Vagina (tissue), 2 donors: ENCODE results near the gene RPLP2. TPM values are rescaled to one million over a fixed set of nuclear protein-coding genes. Genes with fewer than 3 reads are reported as not detected.

ENCODE experiments used
- DNase-seq, 2 donors: peaks; one replicate each; pipeline ENCODE4 v3.0.0-alpha.2; 2017; ENCODE audit errors: extremely low spot score in 2 of 2
- H3K27ac ChIP-seq: fragments of 200-600 bp; sonication (generic); one replicate; pipeline ENCODE4 v1.5.1; 2019
- H3K27me3 ChIP-seq: fragments of 200-600 bp; sonication (generic); one replicate; pipeline ENCODE4 v1.5.1; 2019
- H3K36me3 ChIP-seq, 2 donors: fragments of 200-600 bp; sonication (generic); one replicate each; pipeline ENCODE4 v1.5.1; 2017 to 2019
- H3K4me1 ChIP-seq: fragments of 200-600 bp; sonication (generic); one replicate; pipeline ENCODE4 v1.5.1; 2019
- H3K4me3 ChIP-seq, 2 donors: fragments of 200-600 bp; sonication (generic); 1 replicate in 1 of 2; 2 replicates in 1 of 2; pipeline ENCODE4 v1.5.1; 2016 to 2019
- H3K9me3 ChIP-seq: fragments of 200-600 bp; sonication (generic); one replicate; pipeline ENCODE4 v1.5.1; 2019
- POLR2A ChIP-seq, 2 donors: fragments of 450-650 bp; IDR thresholded peaks; one replicate each; pipeline ENCODE4 v1.6.1; 2017; ENCODE audit warnings: antibody characterized with exemption in 2 of 2, mild to moderate bottlenecking in 2 of 2, moderate library complexity in 2 of 2
- POLR2AphosphoS5 ChIP-seq, 2 donors: sonication (generic); formaldehyde crosslinking; IDR thresholded peaks; one replicate each; pipeline ENCODE4 v1.9.0; 2017; ENCODE audit warnings: antibody characterized with exemption in 2 of 2, mild to moderate bottlenecking in 2 of 2, low read depth in 1 of 2; ENCODE audit not compliant: insufficient read depth in 1 of 2
- intact Hi-C: fragments of 100-400 bp; cut with DNase I; formaldehyde crosslinking; loops from one replicate; pipeline ENCODE4 v1.15.1; 2023
- total RNA-seq: library from RNA; depleted of rRNA; stranded (reverse); fragments of >200 nt; gene quantifications from one replicate; pipeline ENCODE4 v1.2.3, GENCODE V29; 2016
- TF ChIP-seq, protein P1 (sequence below), 3 experiments: fragments of 450-650 bp in 2 of 3; fragments of 200-600 bp in 1 of 3; sonication (generic) in 1 of 3; IDR thresholded peaks; one replicate each; pipeline ENCODE4 v1.5.1; 2017 to 2019; ENCODE audit warnings: antibody characterized with exemption in 3 of 3, mild to moderate bottlenecking in 2 of 3, moderate library complexity in 2 of 3

Gene RPLP2
- total RNA-seq, 1 donor from 2014 or later, result 1,068 TPM

DNA sequence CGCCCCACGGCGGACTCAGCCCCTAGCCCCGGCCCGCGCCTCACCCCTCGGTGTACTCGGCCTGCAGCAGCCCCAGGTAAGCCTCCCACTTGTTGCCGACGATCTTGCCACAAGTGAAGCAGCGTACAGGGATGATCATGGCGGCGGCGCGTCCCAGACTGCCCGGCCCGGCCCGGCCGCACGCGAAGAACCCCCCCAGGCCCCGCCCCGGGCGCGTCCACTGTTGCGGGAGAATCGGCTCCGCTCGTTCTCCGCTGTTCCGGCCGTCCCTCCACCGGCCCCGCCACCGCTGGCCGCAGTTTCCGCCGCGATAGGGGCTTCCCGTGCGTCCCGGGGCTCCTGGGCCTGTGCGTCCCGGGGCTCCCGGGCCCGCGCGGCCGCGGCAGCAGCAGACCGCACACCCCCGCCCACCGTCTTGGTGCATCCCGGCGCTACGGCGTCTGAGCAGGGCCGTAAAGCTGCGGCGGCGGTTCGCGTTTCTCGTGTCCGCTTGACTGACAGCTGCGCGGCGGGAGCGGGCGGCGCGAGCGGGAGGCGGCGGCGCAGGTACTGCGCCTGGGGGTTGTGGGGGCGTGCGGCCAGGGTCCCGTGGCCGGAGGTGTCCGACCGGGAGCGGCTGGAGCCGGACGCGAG lies 32.7 kb downstream of the RPLP2 start, which contains the start of the genes POLR2L and TSPAN4:
POLR2L (minus strand) TSS at position 160 of the 633 bp plus-strand sequence; CDS start at position 139, 21 bp downstream.
TSPAN4 (plus strand) TSS at position 483 of the 633 bp plus-strand sequence. CDS start 7,453 bp downstream, outside the sequence.
- intact Hi-C loops, result loop anchor here (5.0 kb wide), 1 partner anchor 35 kb away; the partner anchor contains the start of genes PIDD1 and RPLP2
- Histone ChIP-seq H3K4me3 (peak within 1 kb of the TSS; percentile 82 to 99), H3K27me3 (no peaks in the 10 kb centered on the region), H3K27ac (peak within 1 kb of the TSS; percentile 86), H3K9me3 (no peaks in the 10 kb centered on the region), H3K4me1 (peaks cover 90% of the 10 kb centered on the region), H3K36me3 (peaks cover 0 to 31% of the 10 kb centered on the region in 2 donors)
- no peak for DNase-seq
- TF ChIP-seq POLR2A (IDR thresholded peaks at IDR 0.05) (peak in 1 of 2 donors; percentile 74), POLR2AphosphoS5 (IDR thresholded peaks at IDR 0.05; ENCODE audit: insufficient read depth in 1 of 2, low read depth in 1 of 2) (peak; percentile 54 to 79)
- TF ChIP-seq, protein P1, sequence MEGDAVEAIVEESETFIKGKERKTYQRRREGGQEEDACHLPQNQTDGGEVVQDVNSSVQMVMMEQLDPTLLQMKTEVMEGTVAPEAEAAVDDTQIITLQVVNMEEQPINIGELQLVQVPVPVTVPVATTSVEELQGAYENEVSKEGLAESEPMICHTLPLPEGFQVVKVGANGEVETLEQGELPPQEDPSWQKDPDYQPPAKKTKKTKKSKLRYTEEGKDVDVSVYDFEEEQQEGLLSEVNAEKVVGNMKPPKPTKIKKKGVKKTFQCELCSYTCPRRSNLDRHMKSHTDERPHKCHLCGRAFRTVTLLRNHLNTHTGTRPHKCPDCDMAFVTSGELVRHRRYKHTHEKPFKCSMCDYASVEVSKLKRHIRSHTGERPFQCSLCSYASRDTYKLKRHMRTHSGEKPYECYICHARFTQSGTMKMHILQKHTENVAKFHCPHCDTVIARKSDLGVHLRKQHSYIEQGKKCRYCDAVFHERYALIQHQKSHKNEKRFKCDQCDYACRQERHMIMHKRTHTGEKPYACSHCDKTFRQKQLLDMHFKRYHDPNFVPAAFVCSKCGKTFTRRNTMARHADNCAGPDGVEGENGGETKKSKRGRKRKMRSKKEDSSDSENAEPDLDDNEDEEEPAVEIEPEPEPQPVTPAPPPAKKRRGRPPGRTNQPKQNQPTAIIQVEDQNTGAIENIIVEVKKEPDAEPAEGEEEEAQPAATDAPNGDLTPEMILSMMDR (IDR thresholded peaks at IDR 0.05), result peak in 1 of 3 experiments; percentile 25

DNA sequence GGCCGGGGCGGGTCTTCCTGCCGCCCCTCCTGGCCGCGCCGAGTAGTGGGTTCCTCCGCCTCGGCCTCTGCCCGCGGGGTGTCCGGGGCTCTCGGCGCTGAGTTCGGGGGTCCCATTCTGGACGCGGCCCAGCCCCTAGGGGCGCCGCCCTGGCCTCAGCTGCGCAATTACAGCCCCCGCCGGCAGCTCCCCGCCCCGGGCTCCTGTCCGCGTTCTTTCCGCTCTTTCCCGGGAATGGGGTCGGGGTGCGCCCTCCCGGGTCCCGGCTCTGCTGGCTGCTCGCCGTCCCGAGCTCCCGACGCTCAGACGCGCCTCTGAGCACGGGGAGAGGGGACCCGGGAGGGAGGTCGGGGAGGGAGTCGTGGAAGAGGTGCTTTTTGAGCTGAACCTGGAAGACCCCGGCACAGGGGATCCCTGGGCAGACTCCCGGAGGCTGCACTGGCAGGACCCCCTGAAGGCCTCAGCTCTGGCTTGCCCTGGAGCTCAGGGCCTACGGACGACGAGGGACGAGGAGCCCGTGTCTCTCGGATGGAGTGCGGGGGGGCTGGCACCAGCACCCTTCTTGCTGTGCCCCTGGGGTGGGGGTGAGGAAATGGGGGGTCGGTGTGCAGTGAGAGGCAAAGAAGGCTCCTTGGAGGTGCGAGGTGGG lies 33.4 kb downstream of the RPLP2 start:
- Histone ChIP-seq H3K27me3 (no peaks in the 10 kb centered on the region), H3K4me1 (peaks cover 90% of the 10 kb centered on the region), H3K36me3 (peaks cover 0 to 24% of the 10 kb centered on the region in 2 donors), H3K27ac (peak overlapping the region; percentile 86), H3K4me3 (peak overlapping the region; percentile 82 to 99), H3K9me3 (no peaks in the 10 kb centered on the region)
- no peak for TF ChIP-seq POLR2AphosphoS5 (IDR thresholded peaks at IDR 0.05; ENCODE audit: insufficient read depth in 1 of 2, low read depth in 1 of 2)
- TF ChIP-seq, protein P1 (IDR thresholded peaks at IDR 0.05), result no peak
- TF ChIP-seq POLR2A (IDR thresholded peaks at IDR 0.05), result no peak
- DNase-seq, result no peak
- intact Hi-C loops, result loop anchor here (5.0 kb wide), 1 partner anchor 36 kb away; the partner anchor contains the start of genes PIDD1 and RPLP2

DNA sequence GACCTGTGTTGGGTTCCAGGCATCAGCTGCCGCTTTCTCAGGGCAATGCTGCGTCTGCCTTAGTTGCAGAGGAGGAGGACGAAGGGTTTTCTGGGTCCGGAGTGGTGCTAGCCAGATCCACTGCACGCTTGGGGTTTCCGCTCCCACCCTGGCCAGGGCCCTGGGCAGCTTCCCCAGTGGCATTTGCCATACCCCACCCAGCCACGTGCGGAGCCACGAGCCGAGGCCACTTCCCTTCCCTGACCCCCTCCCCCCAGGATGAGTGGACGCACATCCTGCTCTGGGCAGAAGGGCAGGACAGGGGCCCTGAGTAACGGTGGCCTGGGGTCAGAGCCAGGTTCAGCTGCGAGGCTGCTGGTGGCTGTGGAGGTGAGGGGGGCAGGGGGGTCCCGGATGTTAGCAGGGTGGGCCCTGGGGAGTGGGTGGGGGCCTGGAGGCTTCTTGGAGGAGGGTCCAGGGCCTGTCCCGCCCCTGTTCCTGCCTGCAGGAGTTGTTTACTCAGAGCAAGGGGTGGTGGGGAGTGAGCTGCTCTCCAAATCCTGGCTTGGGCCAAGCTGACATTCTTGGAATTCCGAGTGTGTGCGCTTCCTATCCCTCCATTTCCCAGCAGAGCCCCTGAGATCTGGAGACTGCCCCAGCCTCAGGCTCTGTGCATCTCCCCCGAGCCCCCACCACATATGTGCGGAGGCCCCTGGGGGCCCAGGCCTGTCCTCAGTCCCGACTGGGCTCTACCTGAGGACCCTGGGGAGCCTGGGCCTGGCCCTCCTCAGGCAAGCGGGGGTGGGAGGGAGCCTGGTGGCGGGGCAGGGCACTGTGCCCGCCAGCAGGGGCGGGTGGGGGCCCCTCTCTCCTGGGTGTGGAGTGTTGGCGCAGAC lies 34.3 kb downstream of the RPLP2 start:
- peaks cover 0 to 16% of the 10 kb centered on the region in 2 donors for H3K36me3 ChIP-seq
- TF ChIP-seq POLR2A (IDR thresholded peaks at IDR 0.05), result peak in 1 of 2 donors; percentile 73
- TF ChIP-seq, protein P1 (IDR thresholded peaks at IDR 0.05), result peak in 1 of 3 experiments; percentile 4
- peak; percentile 75 to 92 for TF ChIP-seq POLR2AphosphoS5 (IDR thresholded peaks at IDR 0.05; ENCODE audit: insufficient read depth in 1 of 2, low read depth in 1 of 2)
- intact Hi-C loops, result loop anchor here (5.0 kb wide), 1 partner anchor 37 kb away; the partner anchor contains the start of genes PIDD1 and RPLP2
- peak overlapping the region; percentile 82 to 99 for H3K4me3 ChIP-seq
- H3K4me1 ChIP-seq, result peaks cover 90% of the 10 kb centered on the region
- DNase-seq, result peak in 1 of 2 donors; percentile 98
- no peaks in the 10 kb centered on the region for H3K27me3 ChIP-seq
- H3K9me3 ChIP-seq, result no peaks in the 10 kb centered on the region
- peak overlapping the region; percentile 86 for H3K27ac ChIP-seq

DNA sequence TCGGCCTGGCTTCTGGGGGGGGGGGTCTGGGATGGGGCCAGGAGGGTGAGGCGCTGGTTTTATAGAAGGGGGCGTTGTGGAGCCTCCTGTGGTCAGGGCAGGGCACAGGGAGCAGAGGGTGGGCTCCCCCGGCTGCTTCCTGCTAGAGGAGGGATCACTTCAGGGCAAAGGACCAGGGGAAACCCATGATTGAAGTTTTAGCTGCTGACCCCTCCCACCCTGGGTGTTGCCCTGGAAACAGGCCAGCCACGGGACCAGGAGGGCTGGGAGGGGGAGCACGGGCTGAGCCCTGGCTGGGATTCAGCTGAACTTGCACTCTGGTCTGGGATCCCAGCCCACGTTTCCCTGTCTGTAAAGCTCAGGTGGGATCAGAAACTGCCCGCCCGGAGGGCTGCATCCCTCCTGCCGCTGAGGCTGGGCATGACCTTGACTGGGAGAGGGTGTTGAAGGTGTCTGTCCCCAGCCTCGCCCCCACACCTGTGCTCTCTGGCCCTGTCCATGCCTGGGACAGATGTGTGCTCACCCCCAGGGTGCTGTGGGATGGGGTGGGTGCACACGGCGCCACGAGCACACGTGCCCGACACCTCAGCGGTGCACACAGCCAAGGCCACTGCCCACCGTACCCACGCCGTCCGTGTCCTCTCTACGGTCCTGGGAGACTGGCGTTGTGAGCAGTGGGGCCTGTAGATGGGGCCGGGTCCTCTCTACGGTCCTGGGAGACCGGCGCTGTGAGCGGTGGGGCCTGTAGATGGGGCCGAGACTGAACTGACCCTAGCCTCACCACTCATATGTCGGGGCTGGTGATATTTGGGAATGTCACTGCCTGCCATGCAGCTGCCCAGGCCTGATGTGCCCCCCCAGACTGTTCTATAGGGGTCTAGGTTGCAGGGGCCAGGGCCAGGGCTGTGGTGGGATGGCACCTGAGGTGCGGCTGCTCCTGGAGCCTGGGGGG lies 35.2 kb downstream of the RPLP2 start:
- Histone ChIP-seq H3K27ac (peak overlapping the region; percentile 86), H3K4me3 (peak overlapping the region; percentile 82 to 99)
- intact Hi-C loops, result loop anchor here (5.0 kb wide), 1 partner anchor 38 kb away; the partner anchor contains the start of genes PIDD1 and RPLP2

More for the DNA sequence above, 35.2 kb downstream of the RPLP2 start:
- TF ChIP-seq, protein P1 (IDR thresholded peaks at IDR 0.05), result no peak
- peak; percentile 74 to 77 for TF ChIP-seq POLR2AphosphoS5 (IDR thresholded peaks at IDR 0.05; ENCODE audit: insufficient read depth in 1 of 2, low read depth in 1 of 2)
- Histone ChIP-seq H3K36me3 (peaks cover 0 to 13% of the 10 kb centered on the region in 2 donors), H3K27me3 (no peaks in the 10 kb centered on the region), H3K4me1 (peaks cover 86% of the 10 kb centered on the region), H3K9me3 (no peaks in the 10 kb centered on the region)
- peak in 1 of 2 donors; percentile 97 for DNase-seq
